Uterus (tissue), 2 donors: ENCODE data around the gene SVIL.

Experiments used
- POLR2A ChIP-seq, 2 donors: fragments of 450-650 bp; IDR thresholded peaks; one replicate each; pipeline ENCODE4 v1.6.1; 2016; ENCODE audit warnings: antibody characterized with exemption in 2 of 2, mild to moderate bottlenecking in 1 of 2, moderate library complexity in 1 of 2
- TF ChIP-seq, protein P1 (sequence below), 4 experiments: fragments of 200-600 bp in 2 of 4; fragments of 450-650 bp in 2 of 4; sonication (generic) in 2 of 4; IDR thresholded peaks; one replicate each; pipeline ENCODE4 v1.5.1; 2016 to 2019; ENCODE audit warnings: antibody characterized with exemption in 4 of 4, mild to moderate bottlenecking in 2 of 4, moderate library complexity in 1 of 4

DNA sequence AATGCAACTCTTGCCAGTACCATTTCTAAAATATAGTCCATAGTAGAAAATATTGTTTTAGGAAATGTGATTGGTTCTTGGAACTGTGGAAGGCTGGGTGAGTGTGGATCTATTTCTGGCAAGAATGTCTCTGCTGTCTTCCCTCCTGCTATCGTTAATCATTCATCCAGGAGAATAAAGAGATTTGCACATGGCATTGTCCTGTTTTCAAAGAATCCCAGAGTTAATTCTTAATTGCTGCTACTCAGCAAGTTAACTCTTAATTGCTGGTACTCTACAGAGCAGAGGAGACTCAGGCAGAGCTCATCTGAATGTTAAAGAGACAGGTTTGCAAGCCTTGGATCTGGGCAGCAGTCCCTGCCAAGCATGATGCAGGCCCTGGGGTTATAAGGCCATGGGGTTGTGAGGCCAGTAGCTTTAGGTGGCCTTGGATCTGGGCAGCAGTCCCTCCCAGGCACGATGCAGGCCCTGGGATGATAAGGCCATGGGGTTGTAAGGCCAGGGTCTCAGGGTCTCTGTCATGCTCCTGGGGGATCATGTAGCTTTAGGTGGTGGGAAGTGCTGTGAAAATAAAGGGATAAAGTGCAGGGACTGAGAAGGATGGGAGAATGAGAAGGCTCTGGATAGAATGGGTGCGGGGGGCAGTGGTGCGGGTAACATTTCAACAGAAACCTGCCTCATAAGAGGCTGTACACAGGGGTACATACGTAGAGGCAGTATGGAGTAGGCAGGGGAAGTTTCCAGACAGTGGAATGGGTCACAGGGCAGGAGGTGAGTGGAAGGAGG, 162.3 kb downstream of the SVIL start:
- TF ChIP-seq, protein P1, sequence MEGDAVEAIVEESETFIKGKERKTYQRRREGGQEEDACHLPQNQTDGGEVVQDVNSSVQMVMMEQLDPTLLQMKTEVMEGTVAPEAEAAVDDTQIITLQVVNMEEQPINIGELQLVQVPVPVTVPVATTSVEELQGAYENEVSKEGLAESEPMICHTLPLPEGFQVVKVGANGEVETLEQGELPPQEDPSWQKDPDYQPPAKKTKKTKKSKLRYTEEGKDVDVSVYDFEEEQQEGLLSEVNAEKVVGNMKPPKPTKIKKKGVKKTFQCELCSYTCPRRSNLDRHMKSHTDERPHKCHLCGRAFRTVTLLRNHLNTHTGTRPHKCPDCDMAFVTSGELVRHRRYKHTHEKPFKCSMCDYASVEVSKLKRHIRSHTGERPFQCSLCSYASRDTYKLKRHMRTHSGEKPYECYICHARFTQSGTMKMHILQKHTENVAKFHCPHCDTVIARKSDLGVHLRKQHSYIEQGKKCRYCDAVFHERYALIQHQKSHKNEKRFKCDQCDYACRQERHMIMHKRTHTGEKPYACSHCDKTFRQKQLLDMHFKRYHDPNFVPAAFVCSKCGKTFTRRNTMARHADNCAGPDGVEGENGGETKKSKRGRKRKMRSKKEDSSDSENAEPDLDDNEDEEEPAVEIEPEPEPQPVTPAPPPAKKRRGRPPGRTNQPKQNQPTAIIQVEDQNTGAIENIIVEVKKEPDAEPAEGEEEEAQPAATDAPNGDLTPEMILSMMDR (IDR thresholded peaks at IDR 0.05): no peak
- TF ChIP-seq POLR2A (IDR thresholded peaks at IDR 0.05): no peak
